ENCODE results near the gene TRPM1.

Gene TRPM1

GRCh38 chr15:30990446-30991254 lies 110.9 kb downstream of the TRPM1 start:
- H3K27me3 ChIP-seq (ENCODE audit: control insufficient read depth, insufficient read depth, low read length, poor library complexity, severe bottlenecking), result no peaks in the 10 kb centered on the region
- H3K27ac ChIP-seq (ENCODE audit: insufficient read depth, low read depth, low read length, poor library complexity, severe bottlenecking), result no peak overlapping the region
- 9 to 16% methylated on average over 21 to 24 of the region's 24 CpGs for WGBS, 2 experiments
- H3K4me1 ChIP-seq (ENCODE audit: control insufficient read depth, insufficient read depth, low read length), result no peaks in the 10 kb centered on the region
- peak overlapping the region; percentile 65 for H3K4me3 ChIP-seq (ENCODE audit: insufficient read depth, low read depth, low read length)
- H3K36me3 ChIP-seq (ENCODE audit: control insufficient read depth, insufficient read depth, low read length), result no peaks in the 10 kb centered on the region
- no peaks in the 10 kb centered on the region for H3K9me3 ChIP-seq (ENCODE audit: control insufficient read depth, low read length)

GRCh38 chr15:30990036-30990435 lies 111.5 kb downstream of the TRPM1 start:
- Histone ChIP-seq H3K27me3 (ENCODE audit: control insufficient read depth, insufficient read depth, low read length, poor library complexity, severe bottlenecking) (no peaks in the 10 kb centered on the region), H3K4me3 (ENCODE audit: insufficient read depth, low read depth, low read length) (no peak overlapping the region), H3K4me1 (ENCODE audit: control insufficient read depth, insufficient read depth, low read length) (no peaks in the 10 kb centered on the region), H3K36me3 (ENCODE audit: control insufficient read depth, insufficient read depth, low read length) (no peaks in the 10 kb centered on the region), H3K27ac (ENCODE audit: insufficient read depth, low read depth, low read length, poor library complexity, severe bottlenecking) (no peak overlapping the region), H3K9me3 (ENCODE audit: control insufficient read depth, low read length) (no peaks in the 10 kb centered on the region)
- WGBS, 2 experiments, result 83 to 88% methylated on average over 2 of the region's 2 CpGs

GRCh38 chr15:30985081-30985531 lies 116.4 kb downstream of the TRPM1 start:
- no peak overlapping the region for H3K27ac ChIP-seq (ENCODE audit: insufficient read depth, low read depth, low read length, poor library complexity, severe bottlenecking)
- WGBS, 2 experiments, result 89 to 92% methylated on average over 3 of the region's 3 CpGs
- H3K27me3 ChIP-seq (ENCODE audit: control insufficient read depth, insufficient read depth, low read length, poor library complexity, severe bottlenecking), result no peaks in the 10 kb centered on the region
- H3K9me3 ChIP-seq (ENCODE audit: control insufficient read depth, low read length), result no peaks in the 10 kb centered on the region
- no peaks in the 10 kb centered on the region for H3K4me1 ChIP-seq (ENCODE audit: control insufficient read depth, insufficient read depth, low read length)
- H3K36me3 ChIP-seq (ENCODE audit: control insufficient read depth, insufficient read depth, low read length), result no peaks in the 10 kb centered on the region
- H3K4me3 ChIP-seq (ENCODE audit: insufficient read depth, low read depth, low read length), result no peak overlapping the region

- no peaks in the 10 kb centered on the region for H3K36me3 ChIP-seq (ENCODE audit: control insufficient read depth, insufficient read depth, low read length)
- 95 to 97% methylated on average over 6 of the region's 6 CpGs for WGBS, 2 experiments
Measured at GRCh38 chr15:30984542-30984941, 117.0 kb downstream of the TRPM1 start.

GRCh38 chr15:30984118-30984517 lies 117.4 kb downstream of the TRPM1 start:
- Histone ChIP-seq H3K4me1 (ENCODE audit: control insufficient read depth, insufficient read depth, low read length) (no peaks in the 10 kb centered on the region), H3K27me3 (ENCODE audit: control insufficient read depth, insufficient read depth, low read length, poor library complexity, severe bottlenecking) (no peaks in the 10 kb centered on the region), H3K4me3 (ENCODE audit: insufficient read depth, low read depth, low read length) (no peak overlapping the region), H3K9me3 (ENCODE audit: control insufficient read depth, low read length) (no peaks in the 10 kb centered on the region), H3K27ac (ENCODE audit: insufficient read depth, low read depth, low read length, poor library complexity, severe bottlenecking) (no peak overlapping the region), H3K36me3 (ENCODE audit: control insufficient read depth, insufficient read depth, low read length) (no peaks in the 10 kb centered on the region)
- WGBS, 2 experiments, result 88 to 89% methylated on average over 3 of the region's 3 CpGs

More at GRCh38 chr15:30984542-30984941, 117.0 kb downstream of the TRPM1 start:
- no peak overlapping the region for H3K4me3 ChIP-seq (ENCODE audit: insufficient read depth, low read depth, low read length)
- H3K27ac ChIP-seq (ENCODE audit: insufficient read depth, low read depth, low read length, poor library complexity, severe bottlenecking), result no peak overlapping the region
- H3K4me1 ChIP-seq (ENCODE audit: control insufficient read depth, insufficient read depth, low read length), result no peaks in the 10 kb centered on the region
- no peaks in the 10 kb centered on the region for H3K27me3 ChIP-seq (ENCODE audit: control insufficient read depth, insufficient read depth, low read length, poor library complexity, severe bottlenecking)
- no peaks in the 10 kb centered on the region for H3K9me3 ChIP-seq (ENCODE audit: control insufficient read depth, low read length)

GRCh38 chr15:30979457-30979856 lies 122.1 kb downstream of the TRPM1 start:
- Histone ChIP-seq H3K27ac (ENCODE audit: insufficient read depth, low read depth, low read length, poor library complexity, severe bottlenecking) (no peak overlapping the region), H3K4me3 (ENCODE audit: insufficient read depth, low read depth, low read length) (no peak overlapping the region), H3K36me3 (ENCODE audit: control insufficient read depth, insufficient read depth, low read length) (no peaks in the 10 kb centered on the region), H3K4me1 (ENCODE audit: control insufficient read depth, insufficient read depth, low read length) (no peaks in the 10 kb centered on the region), H3K27me3 (ENCODE audit: control insufficient read depth, insufficient read depth, low read length, poor library complexity, severe bottlenecking) (no peaks in the 10 kb centered on the region), H3K9me3 (ENCODE audit: control insufficient read depth, low read length) (no peaks in the 10 kb centered on the region)
- 96 to 97% methylated on average over 5 of the region's 5 CpGs for WGBS, 2 experiments

- Histone ChIP-seq H3K4me1 (ENCODE audit: control insufficient read depth, insufficient read depth, low read length) (no peaks in the 10 kb centered on the region), H3K27me3 (ENCODE audit: control insufficient read depth, insufficient read depth, low read length, poor library complexity, severe bottlenecking) (no peaks in the 10 kb centered on the region), H3K9me3 (ENCODE audit: control insufficient read depth, low read length) (no peaks in the 10 kb centered on the region), H3K27ac (ENCODE audit: insufficient read depth, low read depth, low read length, poor library complexity, severe bottlenecking) (no peak overlapping the region), H3K36me3 (ENCODE audit: control insufficient read depth, insufficient read depth, low read length) (no peaks in the 10 kb centered on the region), H3K4me3 (ENCODE audit: insufficient read depth, low read depth, low read length) (no peak overlapping the region)
Measured at GRCh38 chr15:30978328-30978727, 123.2 kb downstream of the TRPM1 start.

- no peaks in the 10 kb centered on the region for H3K4me1 ChIP-seq (ENCODE audit: control insufficient read depth, insufficient read depth, low read length)
- H3K9me3 ChIP-seq (ENCODE audit: control insufficient read depth, low read length), result no peaks in the 10 kb centered on the region
- no peaks in the 10 kb centered on the region for H3K36me3 ChIP-seq (ENCODE audit: control insufficient read depth, insufficient read depth, low read length)
- 89 to 92% methylated on average over 3 to 5 of the region's 5 CpGs for WGBS, 2 experiments
- no peak overlapping the region for H3K27ac ChIP-seq (ENCODE audit: insufficient read depth, low read depth, low read length, poor library complexity, severe bottlenecking)
- H3K4me3 ChIP-seq (ENCODE audit: insufficient read depth, low read depth, low read length), result no peak overlapping the region
- H3K27me3 ChIP-seq (ENCODE audit: control insufficient read depth, insufficient read depth, low read length, poor library complexity, severe bottlenecking), result no peaks in the 10 kb centered on the region
Measured at GRCh38 chr15:30974112-30974511, 127.4 kb downstream of the TRPM1 start.

GRCh38 chr15:30973379-30973778 lies 128.1 kb downstream of the TRPM1 start:
- Histone ChIP-seq H3K4me3 (ENCODE audit: insufficient read depth, low read depth, low read length) (no peak overlapping the region), H3K9me3 (ENCODE audit: control insufficient read depth, low read length) (no peaks in the 10 kb centered on the region), H3K4me1 (ENCODE audit: control insufficient read depth, insufficient read depth, low read length) (no peaks in the 10 kb centered on the region), H3K27ac (ENCODE audit: insufficient read depth, low read depth, low read length, poor library complexity, severe bottlenecking) (no peak overlapping the region), H3K36me3 (ENCODE audit: control insufficient read depth, insufficient read depth, low read length) (no peaks in the 10 kb centered on the region), H3K27me3 (ENCODE audit: control insufficient read depth, insufficient read depth, low read length, poor library complexity, severe bottlenecking) (no peaks in the 10 kb centered on the region)
- WGBS, 2 experiments, result 91 to 95% methylated on average over 4 of the region's 4 CpGs

GRCh38 chr15:30969724-30970123 lies 131.8 kb downstream of the TRPM1 start:
- Histone ChIP-seq H3K36me3 (ENCODE audit: control insufficient read depth, insufficient read depth, low read length) (no peaks in the 10 kb centered on the region), H3K4me1 (ENCODE audit: control insufficient read depth, insufficient read depth, low read length) (no peaks in the 10 kb centered on the region), H3K9me3 (ENCODE audit: control insufficient read depth, low read length) (no peaks in the 10 kb centered on the region), H3K4me3 (ENCODE audit: insufficient read depth, low read depth, low read length) (no peak overlapping the region), H3K27ac (ENCODE audit: insufficient read depth, low read depth, low read length, poor library complexity, severe bottlenecking) (no peak overlapping the region), H3K27me3 (ENCODE audit: control insufficient read depth, insufficient read depth, low read length, poor library complexity, severe bottlenecking) (no peaks in the 10 kb centered on the region)
- 93 to 99% methylated on average over 1 to 2 of the region's 2 CpGs for WGBS, 2 experiments
